ENCODE measurements around the gene PSMC3IP.

- TF ChIP-seq CTCF (IDR thresholded peaks at IDR 0.05; ENCODE audit: poor library complexity) (no peak), EZH2 (IDR thresholded peaks at IDR 0.05; ENCODE audit: borderline replicate concordance) (no peak)
These were observed 49.6 kb downstream of the PSMC3IP start for GRCh38 chr17:42527932-42528331.

All from hepatocyte (in vitro differentiated cells).